ENCODE measurements around the gene MAP2K5.

MAP2K5 gene

DNA sequence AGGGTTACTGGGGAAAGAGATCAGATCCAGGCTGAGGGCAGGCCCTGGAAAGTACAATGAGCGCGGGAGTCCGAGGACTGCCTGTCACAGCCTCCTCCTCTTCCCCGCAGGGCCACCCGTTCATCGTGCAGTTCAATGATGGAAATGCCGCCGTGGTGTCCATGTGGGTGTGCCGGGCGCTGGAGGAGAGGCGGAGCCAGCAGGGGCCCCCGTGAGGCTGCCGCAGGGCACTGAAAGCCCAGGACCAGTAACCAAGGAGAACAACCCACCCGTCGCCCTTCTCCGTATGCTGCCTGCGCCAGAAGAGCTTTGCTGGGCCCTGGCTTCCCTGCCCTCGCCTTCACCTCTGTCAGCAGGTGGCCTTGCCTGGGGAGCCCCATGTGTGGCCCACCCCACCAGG lies 264.0 kb downstream of the MAP2K5 start:
- no peak for DNase-seq (ENCODE audit: low read depth in 2 of 2)

DNA sequence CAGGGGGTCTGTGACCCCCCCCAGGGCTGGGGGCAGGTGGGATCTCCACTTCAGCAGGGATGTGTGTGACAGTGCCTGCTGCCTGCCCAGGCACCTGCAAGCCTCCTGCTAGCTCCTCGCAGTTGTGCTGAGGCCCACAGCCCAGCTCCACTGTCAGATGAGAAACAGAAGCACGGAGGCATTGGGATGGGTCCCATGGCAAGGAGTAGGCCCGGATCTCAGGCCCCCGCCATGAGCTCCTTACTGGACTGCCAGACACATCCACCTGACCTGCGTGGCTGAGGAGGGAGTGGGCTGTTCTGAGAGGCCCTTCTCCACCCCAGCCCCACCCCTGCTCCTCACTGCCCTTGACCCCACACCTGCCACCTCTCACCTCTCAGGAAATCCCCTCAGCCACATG lies 264.6 kb downstream of the MAP2K5 start:
- DNase-seq (ENCODE audit: low read depth in 2 of 2): no peak

DNA sequence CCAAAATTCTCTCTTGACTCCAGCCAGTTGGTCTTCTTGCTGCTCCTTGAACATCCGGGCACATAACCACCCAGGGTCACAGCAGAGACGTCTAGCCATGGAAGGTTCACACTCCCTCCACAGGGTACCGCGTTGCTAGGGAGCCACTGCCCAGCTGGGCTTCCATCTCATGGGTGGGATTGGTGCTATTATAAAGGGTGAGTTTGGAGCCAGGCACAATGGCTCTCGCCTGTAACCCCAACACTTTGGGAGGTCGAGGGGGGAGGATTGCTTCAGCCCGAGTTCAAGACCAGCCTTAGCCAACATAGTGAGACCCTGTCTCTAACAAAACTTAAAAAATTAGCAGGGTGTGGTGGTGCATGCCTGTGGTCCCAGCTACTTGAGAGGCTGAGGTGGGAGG lies 265.3 kb downstream of the MAP2K5 start:
- no peak for DNase-seq (ENCODE audit: low read depth in 2 of 2)

DNA sequence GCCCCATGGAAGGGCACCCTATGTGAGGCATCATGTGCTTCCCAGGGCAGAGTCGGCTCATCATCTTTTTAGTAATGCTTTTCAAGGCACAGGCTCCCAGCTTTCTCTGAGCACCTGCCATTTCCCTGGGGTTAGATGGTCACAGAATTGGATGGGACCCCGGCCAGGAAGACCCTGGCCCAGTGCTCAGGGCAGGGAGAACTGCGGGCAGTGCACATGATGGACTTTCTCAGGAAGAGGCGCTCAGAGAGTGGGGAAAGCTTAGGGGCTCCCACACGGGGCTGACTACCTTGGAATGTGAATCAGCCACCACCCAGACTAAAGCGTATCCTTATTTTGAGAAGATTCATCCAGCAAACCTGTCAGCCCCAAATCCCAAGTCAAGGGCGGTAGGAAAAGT lies 266.3 kb downstream of the MAP2K5 start:
- DNase-seq (ENCODE audit: low read depth in 2 of 2): no peak

DNA sequence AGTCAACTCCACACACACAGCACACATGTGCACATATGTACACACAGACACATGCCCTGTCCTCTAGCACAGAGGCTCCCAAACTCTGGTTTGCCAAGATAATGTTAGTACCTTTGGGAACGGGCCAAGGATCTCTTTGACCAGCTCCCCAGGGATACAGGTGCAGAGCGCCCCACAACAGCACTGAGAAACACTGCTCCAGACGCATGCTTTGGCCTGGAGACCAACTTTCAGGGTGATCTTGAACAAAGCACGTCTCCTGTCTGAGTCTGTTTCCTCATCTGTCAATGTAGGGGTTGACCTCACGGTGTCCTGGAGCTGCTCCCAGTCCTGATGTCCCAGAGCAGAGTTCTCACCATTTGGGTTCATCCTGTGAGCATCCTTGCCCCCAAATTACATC lies 266.9 kb downstream of the MAP2K5 start:
- DNase-seq (ENCODE audit: low read depth in 2 of 2): no peak

DNA sequence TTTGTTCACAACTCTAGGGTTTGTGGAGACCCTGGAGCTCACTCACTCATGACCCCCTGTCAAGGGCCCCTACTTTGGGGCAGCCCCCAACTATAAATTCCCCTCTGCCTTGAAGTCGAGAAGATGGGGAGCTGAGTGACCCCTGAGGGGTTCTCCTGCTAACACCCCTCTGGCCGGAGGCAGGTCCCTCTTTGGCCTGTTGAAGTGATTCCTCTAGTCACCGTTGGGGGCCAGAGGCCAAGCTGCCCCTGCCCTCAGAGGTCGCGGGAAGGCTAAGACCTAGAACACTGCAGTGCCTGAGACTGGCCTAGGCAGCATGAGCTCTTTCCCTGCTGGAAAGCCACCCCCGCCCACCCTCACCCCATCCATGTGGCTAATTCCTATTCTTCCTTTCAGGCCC lies 267.4 kb downstream of the MAP2K5 start:
- no peak for DNase-seq (ENCODE audit: low read depth in 2 of 2)

DNA sequence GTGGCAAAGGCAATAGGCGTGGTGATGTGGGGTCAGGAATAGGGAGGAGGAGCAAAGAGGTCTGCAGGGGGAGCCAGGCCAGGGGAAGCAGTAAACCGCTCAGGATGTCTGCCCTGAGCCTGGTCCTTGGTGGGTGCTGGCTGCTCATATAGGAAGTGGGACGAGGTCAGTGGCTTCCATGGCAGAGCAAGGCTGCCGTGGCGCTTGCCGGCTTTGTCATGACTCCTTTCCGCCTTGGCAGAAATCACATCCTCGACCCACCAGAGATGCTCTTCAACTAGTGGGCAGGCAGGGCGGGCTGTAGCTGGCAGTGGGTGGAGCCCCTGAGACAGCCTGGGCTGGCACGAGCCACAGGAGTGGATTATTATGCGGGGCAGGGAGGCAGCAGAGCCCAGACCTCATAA lies 269.7 kb downstream of the MAP2K5 start:
- no peak for DNase-seq (ENCODE audit: low read depth in 2 of 2)

DNA sequence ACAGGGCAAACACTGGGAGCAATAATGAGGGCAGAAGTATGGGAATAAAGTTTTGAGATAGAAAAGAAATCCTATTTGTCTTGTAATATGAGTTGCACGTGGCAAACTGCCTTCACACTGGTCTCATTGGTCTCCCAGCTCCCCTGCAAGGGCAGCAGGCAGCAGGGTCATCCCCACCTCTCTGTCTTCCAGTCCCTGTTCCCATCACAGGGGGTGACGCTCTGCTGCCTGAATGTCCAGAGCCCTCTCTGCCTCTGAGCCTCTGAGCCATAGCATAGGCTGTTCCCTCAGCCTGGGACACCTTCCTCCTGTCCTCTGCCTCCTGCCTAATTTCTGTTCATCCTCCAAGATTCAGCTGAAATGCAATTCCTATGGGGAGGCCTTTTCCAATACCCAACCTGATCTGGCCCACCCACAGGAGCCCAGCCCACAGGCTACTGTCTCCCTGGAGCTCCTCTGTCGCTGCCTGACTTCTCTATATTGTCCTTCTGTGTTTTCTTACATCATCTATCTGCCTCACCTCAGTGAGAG lies 270.7 kb downstream of the MAP2K5 start:
- DNase-seq (ENCODE audit: low read depth in 2 of 2): no peak

DNA sequence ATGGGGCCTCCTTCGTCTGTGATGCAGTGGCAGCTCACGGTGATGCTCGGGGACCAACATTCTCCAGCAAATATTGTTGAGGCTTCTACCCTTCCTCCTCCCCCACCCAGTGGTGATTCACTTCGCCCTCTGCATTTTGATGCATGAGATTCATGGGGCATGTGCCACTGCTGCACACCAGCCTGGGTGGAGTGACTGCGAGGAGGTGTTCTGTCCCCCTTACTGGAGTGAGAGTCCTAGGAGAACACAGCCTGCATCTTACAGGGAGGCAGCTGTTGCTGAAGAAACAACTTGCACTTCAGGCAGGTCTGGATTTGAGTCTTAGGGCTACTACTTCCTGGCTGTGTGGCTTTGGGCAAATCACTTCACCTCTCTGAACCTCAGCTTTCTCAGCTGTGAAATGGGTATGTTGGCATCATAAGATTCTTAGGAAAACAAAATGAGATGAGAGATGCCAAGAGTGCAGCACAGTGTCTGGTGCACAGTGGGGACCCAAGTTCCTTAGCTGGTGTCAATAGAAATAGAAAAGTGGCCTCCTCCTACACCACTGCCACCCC lies 272.6 kb downstream of the MAP2K5 start:
- DNase-seq (ENCODE audit: low read depth in 2 of 2): no peak

DNA sequence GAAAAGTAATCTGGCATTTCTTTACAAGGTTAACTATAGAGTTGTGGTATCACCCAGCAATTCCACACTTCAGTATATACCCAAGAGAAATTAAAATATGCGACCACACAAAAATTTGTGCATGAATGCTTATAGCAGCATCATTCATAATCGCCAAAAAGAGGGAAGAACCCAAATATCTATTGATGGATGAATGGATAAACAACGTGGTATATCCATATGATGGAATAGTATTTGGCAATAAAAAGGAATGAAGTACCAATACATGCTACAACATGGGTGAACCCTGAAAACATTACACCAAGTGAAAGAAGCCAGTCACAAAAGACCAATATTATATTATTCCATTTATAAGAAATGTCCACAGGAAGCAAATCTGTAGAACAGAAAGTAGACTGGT lies 274.2 kb downstream of the MAP2K5 start:
- DNase-seq (ENCODE audit: low read depth in 2 of 2): no peak

DNA sequence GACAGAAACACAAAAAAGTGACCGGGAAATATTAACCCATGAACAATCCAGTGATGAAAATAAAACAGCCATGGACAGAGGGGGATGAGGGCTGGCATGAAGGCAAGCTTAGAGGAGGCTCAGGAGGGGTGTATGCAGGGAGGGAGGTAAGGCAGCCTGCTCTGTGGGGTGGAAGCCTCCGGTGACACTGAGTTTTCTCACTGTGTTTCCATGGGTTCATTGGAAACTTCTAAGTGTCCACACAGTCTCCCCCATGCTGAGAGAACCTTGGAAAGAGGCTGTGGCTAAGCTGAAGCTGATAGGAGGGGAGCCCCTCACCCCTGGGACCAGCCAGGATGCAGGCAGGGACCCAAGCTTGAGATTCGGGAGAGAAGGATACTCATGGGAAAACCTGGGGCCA lies 276.0 kb downstream of the MAP2K5 start:
- DNase-seq (ENCODE audit: low read depth in 2 of 2): no peak

DNA sequence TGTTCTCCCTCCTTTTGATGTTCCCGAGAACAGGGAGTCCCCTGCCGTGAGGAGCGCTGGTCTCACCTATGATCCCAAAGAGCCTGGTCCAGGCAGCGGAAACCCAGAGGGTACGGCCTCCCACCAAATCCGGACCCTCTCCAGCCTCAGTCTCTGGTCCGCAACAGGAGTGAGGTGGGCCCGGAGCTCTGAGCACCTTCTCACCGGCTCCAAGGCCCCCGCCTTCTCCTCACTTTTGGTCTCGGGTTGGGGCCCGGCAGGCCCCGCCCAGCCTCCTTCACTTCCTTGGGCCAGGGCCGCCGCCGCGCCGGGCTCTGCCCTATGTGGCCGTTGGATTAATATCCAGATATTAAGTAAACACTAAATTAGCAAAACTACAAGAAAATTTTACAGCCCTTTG lies 277.1 kb downstream of the MAP2K5 start:
- DNase-seq (ENCODE audit: low read depth in 2 of 2): no peak

DNA sequence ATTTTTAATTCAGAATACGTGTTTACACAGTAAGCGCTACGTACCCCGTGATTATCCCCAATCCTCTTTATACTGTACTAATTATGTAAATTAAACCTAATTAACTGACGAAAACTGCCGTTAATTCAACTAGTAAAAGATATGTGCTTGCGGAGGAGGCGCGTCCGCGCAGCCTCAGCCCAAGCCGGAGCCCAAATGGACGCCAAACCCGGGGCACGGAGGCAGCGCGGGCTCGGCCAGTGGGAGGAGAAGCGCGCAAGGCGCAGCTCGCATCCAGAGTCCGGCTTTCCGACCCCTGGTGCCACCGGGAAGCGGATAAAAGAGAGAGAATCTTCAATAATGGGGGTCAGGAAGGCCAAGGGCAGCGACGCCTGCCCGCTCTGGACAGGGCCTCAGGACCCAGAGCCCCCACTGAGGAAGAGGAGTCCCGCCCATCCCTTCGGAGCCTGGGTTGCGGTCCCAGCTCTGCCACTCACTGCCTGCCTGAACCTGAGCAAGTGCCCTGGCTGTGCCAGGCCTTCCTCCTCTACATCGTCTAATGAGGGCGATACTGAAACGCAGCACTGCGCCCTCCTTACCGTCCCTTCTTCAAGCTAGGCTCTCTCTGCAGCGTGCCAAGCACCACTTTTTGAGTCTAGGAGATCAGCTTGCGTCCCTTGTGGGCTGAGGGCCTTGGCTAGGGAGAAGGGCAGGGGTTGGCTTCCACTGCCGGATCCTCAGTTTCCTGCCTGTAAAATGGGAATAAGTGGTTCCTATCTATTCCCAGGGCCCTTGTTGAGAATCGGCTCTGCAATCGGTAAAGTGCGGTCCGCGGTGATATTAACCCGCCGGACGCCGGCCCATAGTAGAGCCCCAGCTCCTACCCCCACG lies 277.9 kb downstream of the MAP2K5 start:
- no peak for DNase-seq (ENCODE audit: low read depth in 2 of 2)

DNA sequence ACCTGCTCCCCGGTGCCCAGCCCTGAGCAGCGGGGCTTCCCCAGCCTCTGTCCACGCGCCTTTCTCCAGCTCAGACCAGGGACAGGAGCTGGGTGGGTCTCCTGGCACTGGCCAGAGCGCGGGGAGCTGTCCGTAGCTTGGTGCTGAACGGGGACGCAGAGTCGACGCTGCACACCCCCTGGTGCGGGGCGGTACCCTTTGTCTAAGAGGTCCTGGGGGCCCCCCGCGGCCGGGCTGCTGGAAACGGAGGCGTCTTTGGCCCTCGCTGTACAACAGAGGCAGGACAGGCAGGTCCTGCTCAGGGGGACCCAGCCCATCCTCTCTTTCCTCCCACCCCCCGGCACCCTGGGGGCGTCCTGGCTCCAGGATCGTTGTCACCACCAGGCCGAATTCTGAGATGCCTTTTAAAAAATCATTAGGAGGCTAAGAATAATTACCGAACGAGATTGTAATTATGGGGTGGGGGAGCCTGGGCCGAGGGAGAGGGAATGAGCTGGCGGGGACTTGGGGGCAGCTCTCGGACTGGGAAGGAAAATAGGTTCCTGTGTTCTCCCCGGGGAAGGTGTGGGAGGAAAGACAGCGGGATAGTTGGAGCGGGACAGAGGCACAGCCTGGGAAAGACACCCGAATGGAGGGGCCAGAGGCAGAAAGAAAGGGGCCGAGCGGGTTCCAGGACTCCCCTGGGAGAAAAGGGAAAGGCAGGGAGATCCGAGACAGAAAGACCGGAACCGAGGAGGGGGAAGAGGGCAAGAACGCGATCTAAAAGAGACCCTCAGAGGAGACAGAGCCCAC lies 278.7 kb downstream of the MAP2K5 start:
- DNase-seq (ENCODE audit: low read depth in 2 of 2): no peak

DNA sequence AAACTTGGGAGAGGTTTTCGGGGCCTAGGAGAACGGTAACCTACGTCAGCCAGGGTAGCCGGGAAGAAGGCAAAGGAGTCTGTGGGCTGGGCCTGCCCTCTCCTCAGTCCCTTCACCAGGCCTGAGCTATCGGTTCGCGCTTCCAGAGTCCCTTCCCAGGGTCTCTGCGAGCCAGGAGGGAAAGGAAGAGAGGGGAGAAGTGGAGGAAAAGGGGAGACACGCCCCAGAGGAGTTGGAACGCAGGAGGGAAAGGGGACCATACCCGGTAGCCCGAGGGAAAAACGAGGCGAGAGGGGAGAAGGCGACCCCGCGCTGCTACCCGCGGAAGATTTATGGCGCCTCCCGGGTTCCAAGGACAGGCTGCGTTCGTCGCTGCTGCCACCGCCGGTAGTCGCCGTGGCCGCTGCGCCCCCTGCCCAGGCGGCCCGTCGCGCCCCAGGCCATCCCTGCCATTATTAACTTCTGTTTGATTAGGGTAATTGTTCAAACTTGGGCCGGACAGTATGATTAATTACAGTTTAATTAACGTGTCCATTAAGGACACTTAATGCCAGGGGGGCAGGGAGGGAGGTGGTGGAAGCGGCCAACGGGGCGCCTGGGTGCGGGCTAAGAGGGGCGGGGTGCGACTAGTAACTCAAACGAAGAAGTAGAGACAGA lies 279.4 kb downstream of the MAP2K5 start:
- DNase-seq (ENCODE audit: low read depth in 2 of 2): no peak

DNA sequence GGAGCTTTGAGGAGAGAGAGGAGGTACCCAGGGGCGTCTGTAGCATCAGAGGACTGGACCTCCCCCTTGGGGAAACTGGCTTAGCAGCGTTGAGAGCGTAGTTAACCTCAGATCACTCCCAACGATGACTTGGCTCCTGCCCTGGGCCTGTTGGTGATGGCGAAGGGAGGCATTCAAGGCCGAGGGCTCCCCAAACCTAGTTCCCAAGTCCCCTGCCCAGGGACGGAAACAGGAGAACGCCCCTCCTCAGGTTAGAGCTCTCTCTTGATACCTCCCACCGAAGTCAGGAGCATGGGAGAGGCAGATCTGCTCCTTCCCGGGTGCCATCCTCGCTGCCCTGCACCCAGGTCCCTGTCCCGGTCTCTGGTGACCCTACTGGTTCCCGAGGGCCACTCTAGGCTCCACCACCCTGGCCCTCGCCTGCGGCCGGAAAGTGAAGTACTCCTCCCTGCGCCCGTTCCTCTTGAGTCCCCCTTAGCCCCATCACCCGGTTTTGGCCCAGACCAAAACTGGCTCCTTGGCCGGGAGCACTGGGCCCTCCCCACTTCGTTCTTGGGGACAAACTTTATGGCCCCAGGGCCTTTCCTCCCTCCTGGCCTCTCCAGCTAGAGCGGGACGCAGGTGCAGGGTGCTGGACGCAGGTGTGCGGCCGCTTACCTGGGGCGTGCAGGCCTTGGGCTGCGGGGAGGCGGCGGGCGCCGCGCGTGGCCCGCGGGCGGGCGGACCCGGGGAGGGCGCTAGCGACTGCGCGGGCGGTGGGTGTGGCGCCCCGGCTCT lies 280.2 kb downstream of the MAP2K5 start:
- DNase-seq (ENCODE audit: low read depth in 2 of 2): no peak

DNA sequence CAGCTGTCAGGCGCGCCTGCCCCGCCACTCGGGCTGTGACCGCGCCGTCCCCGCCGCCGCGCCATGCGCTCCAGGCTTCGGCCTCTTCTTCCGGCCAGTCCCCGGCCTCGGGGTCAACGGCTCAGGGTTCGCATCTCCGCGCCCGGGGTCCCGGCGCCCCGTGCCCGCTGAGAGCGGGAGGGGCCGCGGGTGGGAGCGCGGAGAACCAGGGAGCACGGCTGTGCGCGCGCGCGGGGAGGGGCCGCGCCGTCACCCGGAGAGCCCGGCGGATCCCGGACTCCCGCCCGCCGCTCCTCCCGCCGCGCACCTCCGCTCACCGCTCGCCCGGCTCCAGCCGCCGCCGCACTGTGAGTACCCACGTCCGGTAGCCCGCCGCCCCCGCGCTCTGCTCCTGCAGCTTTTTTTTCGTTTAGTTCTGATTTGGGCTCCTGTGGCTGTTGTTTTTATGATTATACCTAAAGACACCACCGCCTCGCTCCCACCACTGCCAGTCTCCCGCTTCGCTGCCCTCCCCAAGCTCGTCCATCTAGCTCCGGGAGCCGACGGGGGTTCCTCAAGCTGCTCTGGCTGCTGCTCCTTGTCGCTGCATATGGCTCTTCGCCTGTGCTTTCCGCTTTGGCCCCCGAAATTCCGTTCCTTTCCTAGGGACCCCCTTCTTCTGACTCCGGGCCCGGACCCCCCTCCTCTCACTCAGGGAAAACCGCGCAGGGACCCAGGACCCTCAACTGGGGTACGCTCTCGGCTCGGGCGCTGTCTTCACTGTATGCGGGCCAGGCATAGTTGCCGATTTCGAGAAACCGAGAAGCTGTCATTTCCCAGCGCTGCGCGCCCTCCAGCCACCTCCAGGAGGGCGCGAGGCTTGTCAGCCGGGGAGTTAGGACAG lies 281.1 kb downstream of the MAP2K5 start:
- no peak for DNase-seq (ENCODE audit: low read depth in 2 of 2)

DNA sequence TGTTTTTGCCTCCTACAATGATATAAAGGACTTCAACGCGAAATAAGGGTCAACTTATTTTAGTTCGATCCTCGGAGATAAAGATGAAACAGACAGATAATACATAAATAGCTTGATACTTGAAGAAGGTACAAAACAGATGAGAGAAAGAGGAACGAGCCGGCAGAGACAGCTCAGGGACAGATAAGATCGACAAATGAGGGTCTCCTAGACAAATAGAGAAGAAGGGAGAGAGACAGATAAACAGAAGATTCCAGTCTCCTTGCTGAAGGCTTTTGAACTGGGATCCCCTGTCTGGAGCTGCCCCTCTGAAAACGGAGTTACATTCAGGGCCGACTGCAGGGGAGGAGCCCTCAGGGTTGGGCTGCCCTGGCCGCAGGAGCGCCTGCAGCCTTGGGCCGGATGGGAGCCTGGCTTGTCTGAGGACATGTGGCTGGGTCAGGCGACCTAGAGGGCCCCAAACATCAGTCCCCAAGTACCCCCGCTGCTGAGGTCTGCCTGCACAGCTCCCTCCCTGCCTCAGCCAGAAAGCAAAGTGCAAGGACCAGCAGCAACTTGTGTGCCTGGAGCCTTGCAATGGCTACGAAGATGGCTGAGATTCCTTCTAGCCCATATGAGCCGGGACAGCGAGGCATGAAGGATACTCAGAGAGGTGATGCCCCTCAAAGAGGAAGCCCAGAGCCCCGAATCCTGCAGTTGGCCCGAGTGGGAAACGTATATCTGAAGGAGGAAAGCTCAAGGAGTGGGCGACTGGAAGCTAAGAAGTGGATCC lies 281.9 kb downstream of the MAP2K5 start:
- DNase-seq (ENCODE audit: low read depth in 2 of 2): no peak
